K562 (cell line): ENCODE data around the gene FAM199X. TPM values are rescaled to one million over a fixed set of nuclear protein-coding genes. Genes with fewer than 3 reads are reported as not detected.

Experiments
- ARID2 ChIP-seq: fragments of 450-650 bp; IDR thresholded peaks from 2 replicates; pipeline ENCODE4 v1.6.1; 2017; ENCODE audit warnings: antibody characterized with exemption, mild to moderate bottlenecking
- BRD4 ChIP-seq: fragments of 200-600 bp; sonication (generic); IDR thresholded peaks from 2 replicates; pipeline ENCODE4 v1.6.1; 2017; ENCODE audit warnings: inconsistent platforms
- BRF1 ChIP-seq: IDR thresholded peaks from 3 replicates; pipeline ENCODE4 v1.6.1; 2011; ENCODE audit warnings: borderline replicate concordance, mild to moderate bottlenecking; ENCODE audit not compliant: insufficient read length; ENCODE audit errors: extremely low read depth
- COPS2 ChIP-seq: fragments of 450-650 bp; conservative IDR thresholded peaks from 2 replicates; pipeline ENCODE4 v1.6.1; 2016; ENCODE audit warnings: mild to moderate bottlenecking, moderate library complexity
- DDX20 ChIP-seq: fragments of 450-650 bp; IDR thresholded peaks from 2 replicates; pipeline ENCODE4 v1.6.1; 2016; ENCODE audit warnings: missing genetic modification characterization, low read depth, mild to moderate bottlenecking, missing compliant biosample characterization, moderate library complexity
- FOXJ3 ChIP-seq: sonication (generic); formaldehyde crosslinking; IDR thresholded peaks from 2 replicates; pipeline ENCODE4 v1.4.0; 2020; ENCODE audit warnings: mild to moderate bottlenecking, missing genetic modification reagents
- HSF4 ChIP-seq: fragments of 250-450 bp; sonication (Bioruptor Pico); IDR thresholded peaks from 2 replicates; pipeline ENCODE4 v2.1.2; 2022; ENCODE audit warnings: mild to moderate bottlenecking, moderate library complexity, borderline replicate concordance
- NFRKB ChIP-seq: fragments of 450-650 bp; IDR thresholded peaks from 2 replicates; pipeline ENCODE4 v1.6.1; 2016; ENCODE audit warnings: low read depth
- SMAD4 ChIP-seq: fragments of 250-450 bp; sonication (Bioruptor Pico); conservative IDR thresholded peaks from 2 replicates; pipeline ENCODE4 v1.8.0; 2021; ENCODE audit warnings: inconsistent platforms, mild to moderate bottlenecking, moderate library complexity
- SREBF2 ChIP-seq: sonication (generic); formaldehyde crosslinking; IDR thresholded peaks from 2 replicates; pipeline ENCODE4 v1.4.0; 2020; ENCODE audit warnings: mild to moderate bottlenecking, missing genetic modification reagents
- ZBTB17 ChIP-seq: fragments of 450-650 bp; formaldehyde crosslinking; IDR thresholded peaks from 2 replicates; pipeline ENCODE4 v1.4.0; 2020; ENCODE audit warnings: mild to moderate bottlenecking
- ZC3H4 ChIP-seq: sonication (generic); formaldehyde crosslinking; IDR thresholded peaks from 2 replicates; pipeline ENCODE4 v1.9.0; 2021; ENCODE audit warnings: missing genetic modification reagents, borderline replicate concordance
- polyA plus RNA-seq, 8 experiments: library from polyadenylated mRNA; depleted of rRNA in 4 of 8; stranded (reverse) in 5 of 8; unstranded in 3 of 8; fragments of >200 nt; fragmentation: Nextera tagmentation in 2 of 8; fragmentation: Illumina TruSeq in 1 of 8; extraction: Ambion mirVana in 2 of 8; extraction: Trizol in 1 of 8; gene quantifications; 2 replicates each; pipeline versions ENCODE4 v1.2.1 to v1.2.3, GENCODE V29; 2011 to 2014; ENCODE audit warnings: inconsistent platforms in 1 of 8, missing spikeins in 1 of 8
- total RNA-seq, 7 experiments: library from RNA; depleted of rRNA in 6 of 7; stranded (reverse); fragments of >200 nt in 6 of 7; fragmentation: Illumina TruSeq in 2 of 7; extraction: Trizol in 2 of 7; gene quantifications; 2 replicates each; pipeline versions ENCODE4 v1.2.1 to v1.2.3, GENCODE V29; 2011 to 2021; ENCODE audit warnings: low replicate concordance in 1 of 7
- TF ChIP-seq, protein P1 (sequence below): fragments of 250-450 bp; sonication (Bioruptor Pico); IDR thresholded peaks from 2 replicates; pipeline ENCODE4 v1.4.0; 2020; ENCODE audit warnings: borderline replicate concordance
- TF ChIP-seq, protein P2 (sequence below): fragments of 450-650 bp; formaldehyde crosslinking; IDR thresholded peaks from 2 replicates; pipeline ENCODE4 v1.4.0; 2022; ENCODE audit warnings: missing genetic modification characterization
- TF ChIP-seq, protein P3 (sequence below), 2 experiments: fragments of 450-650 bp; IDR thresholded peaks; 2 replicates each; pipeline ENCODE4 v1.6.1; 2018; ENCODE audit warnings: mild to moderate bottlenecking in 2 of 2, low read depth in 1 of 2; ENCODE audit not compliant: partially characterized antibody in 2 of 2
- TF ChIP-seq, protein P4 (sequence below): fragments of 450-650 bp; IDR thresholded peaks from 2 replicates; pipeline ENCODE4 v1.7.0; 2016; ENCODE audit warnings: borderline replicate concordance

Gene FAM199X
- total and polyA plus RNA-seq, 9 of the 15 experiments (the other 6 are each of a cell fraction or from before 2014, with no cell fraction given) = 4.6 to 22.2 (median 13.7) TPM

DNA sequence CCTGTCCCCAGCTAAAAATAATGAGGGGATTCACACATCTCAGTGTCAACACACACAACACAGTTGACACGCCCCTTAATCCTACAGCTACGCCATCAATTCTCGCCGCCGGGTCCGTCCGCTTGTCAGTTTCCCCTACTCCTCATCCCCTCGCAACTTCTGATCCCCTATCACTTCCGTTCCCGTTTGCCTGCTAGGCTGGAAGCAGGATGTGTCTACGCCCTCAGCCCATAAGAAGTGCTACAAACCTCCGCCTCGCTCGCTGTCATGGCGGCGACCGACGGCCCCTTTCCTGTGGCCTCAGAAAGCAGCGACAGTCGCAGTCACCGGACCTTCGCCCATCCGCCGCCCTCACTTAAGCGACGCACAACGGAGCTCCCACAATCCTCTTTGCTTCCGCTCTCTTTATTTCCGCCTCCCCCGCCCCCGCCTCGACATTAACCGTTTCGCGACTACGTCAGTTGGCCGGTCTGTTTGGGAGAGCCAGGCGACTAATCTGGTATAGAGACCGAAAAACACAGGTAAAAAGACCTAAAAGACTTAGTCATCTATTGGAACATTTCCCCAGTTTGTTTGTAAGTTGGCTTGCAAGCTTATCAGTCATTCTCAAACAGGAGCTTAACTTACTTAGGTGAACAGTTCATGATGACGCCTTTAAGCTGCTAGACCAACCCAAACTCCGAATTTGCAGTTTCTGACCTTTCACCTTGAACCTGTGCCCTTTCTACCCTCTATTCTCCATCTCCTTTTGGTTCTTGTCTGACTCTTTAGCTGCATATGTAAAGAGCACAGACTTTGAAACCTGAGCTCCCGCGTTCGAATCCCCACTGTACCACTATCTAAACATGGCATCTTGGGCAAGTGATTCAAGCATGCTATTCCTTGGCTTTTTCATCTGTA lies 9.4 kb upstream of the FAM199X start, which contains the start of gene SLC25A53 (continued):
- TF ChIP-seq, protein P1, sequence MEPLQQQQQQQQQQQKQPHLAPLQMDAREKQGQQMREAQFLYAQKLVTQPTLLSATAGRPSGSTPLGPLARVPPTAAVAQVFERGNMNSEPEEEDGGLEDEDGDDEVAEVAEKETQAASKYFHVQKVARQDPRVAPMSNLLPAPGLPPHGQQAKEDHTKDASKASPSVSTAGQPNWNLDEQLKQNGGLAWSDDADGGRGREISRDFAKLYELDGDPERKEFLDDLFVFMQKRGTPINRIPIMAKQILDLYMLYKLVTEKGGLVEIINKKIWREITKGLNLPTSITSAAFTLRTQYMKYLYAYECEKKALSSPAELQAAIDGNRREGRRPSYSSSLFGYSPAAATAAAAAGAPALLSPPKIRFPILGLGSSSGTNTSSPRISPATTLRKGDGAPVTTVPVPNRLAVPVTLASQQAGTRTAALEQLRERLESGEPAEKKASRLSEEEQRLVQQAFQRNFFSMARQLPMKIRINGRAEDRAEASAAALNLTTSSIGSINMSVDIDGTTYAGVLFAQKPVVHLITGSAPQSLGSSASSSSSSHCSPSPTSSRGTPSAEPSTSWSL (CRISPR knock-in tag) = no peak
- TF ChIP-seq COPS2 (no peak), BRD4 (0 out of 2 replicates have a peak, but pooled peaks have one; percentile 71), HSF4 (no peak), ZC3H4 (CRISPR knock-in tag) (no peak), SMAD4 (CRISPR knock-in tag) (peak; percentile 73), FOXJ3 (CRISPR knock-in tag) (no peak), BRF1 (no peak), ZBTB17 (CRISPR knock-in tag) (no peak), ARID2 (no peak), SREBF2 (CRISPR knock-in tag) (no peak), DDX20 (tag) (no peak), NFRKB (peak; percentile 88)
- TF ChIP-seq, protein P2, sequence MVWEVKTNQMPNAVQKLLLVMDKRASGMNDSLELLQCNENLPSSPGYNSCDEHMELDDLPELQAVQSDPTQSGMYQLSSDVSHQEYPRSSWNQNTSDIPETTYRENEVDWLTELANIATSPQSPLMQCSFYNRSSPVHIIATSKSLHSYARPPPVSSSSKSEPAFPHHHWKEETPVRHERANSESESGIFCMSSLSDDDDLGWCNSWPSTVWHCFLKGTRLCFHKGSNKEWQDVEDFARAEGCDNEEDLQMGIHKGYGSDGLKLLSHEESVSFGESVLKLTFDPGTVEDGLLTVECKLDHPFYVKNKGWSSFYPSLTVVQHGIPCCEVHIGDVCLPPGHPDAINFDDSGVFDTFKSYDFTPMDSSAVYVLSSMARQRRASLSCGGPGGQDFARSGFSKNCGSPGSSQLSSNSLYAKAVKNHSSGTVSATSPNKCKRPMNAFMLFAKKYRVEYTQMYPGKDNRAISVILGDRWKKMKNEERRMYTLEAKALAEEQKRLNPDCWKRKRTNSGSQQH (CRISPR knock-in tag) = no peak
- TF ChIP-seq, protein P3, sequence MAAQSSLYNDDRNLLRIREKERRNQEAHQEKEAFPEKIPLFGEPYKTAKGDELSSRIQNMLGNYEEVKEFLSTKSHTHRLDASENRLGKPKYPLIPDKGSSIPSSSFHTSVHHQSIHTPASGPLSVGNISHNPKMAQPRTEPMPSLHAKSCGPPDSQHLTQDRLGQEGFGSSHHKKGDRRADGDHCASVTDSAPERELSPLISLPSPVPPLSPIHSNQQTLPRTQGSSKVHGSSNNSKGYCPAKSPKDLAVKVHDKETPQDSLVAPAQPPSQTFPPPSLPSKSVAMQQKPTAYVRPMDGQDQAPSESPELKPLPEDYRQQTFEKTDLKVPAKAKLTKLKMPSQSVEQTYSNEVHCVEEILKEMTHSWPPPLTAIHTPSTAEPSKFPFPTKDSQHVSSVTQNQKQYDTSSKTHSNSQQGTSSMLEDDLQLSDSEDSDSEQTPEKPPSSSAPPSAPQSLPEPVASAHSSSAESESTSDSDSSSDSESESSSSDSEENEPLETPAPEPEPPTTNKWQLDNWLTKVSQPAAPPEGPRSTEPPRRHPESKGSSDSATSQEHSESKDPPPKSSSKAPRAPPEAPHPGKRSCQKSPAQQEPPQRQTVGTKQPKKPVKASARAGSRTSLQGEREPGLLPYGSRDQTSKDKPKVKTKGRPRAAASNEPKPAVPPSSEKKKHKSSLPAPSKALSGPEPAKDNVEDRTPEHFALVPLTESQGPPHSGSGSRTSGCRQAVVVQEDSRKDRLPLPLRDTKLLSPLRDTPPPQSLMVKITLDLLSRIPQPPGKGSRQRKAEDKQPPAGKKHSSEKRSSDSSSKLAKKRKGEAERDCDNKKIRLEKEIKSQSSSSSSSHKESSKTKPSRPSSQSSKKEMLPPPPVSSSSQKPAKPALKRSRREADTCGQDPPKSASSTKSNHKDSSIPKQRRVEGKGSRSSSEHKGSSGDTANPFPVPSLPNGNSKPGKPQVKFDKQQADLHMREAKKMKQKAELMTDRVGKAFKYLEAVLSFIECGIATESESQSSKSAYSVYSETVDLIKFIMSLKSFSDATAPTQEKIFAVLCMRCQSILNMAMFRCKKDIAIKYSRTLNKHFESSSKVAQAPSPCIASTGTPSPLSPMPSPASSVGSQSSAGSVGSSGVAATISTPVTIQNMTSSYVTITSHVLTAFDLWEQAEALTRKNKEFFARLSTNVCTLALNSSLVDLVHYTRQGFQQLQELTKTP (IDR thresholded peaks at IDR 0.05; ENCODE audit: low read depth in 1 of 2, partially characterized antibody in 2 of 2) = peak; percentile 81 to 86
- TF ChIP-seq, protein P4, sequence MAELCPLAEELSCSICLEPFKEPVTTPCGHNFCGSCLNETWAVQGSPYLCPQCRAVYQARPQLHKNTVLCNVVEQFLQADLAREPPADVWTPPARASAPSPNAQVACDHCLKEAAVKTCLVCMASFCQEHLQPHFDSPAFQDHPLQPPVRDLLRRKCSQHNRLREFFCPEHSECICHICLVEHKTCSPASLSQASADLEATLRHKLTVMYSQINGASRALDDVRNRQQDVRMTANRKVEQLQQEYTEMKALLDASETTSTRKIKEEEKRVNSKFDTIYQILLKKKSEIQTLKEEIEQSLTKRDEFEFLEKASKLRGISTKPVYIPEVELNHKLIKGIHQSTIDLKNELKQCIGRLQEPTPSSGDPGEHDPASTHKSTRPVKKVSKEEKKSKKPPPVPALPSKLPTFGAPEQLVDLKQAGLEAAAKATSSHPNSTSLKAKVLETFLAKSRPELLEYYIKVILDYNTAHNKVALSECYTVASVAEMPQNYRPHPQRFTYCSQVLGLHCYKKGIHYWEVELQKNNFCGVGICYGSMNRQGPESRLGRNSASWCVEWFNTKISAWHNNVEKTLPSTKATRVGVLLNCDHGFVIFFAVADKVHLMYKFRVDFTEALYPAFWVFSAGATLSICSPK = no peak
